CD14-positive monocyte (primary cell): ENCODE results near the gene ACSF3. TPM values are rescaled to one million over a fixed set of nuclear protein-coding genes. Genes with fewer than 3 reads are reported as not detected.

Experiments used
- DNase-seq, 3 donors: peaks; one replicate each; pipeline ENCODE4 v3.0.0-alpha.2; 2011 to 2022
- H2AFZ ChIP-seq: 2 replicates; pipeline ENCODE4 v1.6.0; 2012; ENCODE audit warnings: mild to moderate bottlenecking, low read depth, low read length, inconsistent platforms; ENCODE audit not compliant: insufficient read depth, poor library complexity, severe bottlenecking
- H3K27ac ChIP-seq, 2 donors: 1 replicate in 1 of 2; 2 replicates in 1 of 2; pipeline ENCODE4 v1.5.1; 2012 to 2013; ENCODE audit warnings: low read length in 2 of 2, control low read depth in 1 of 2, inconsistent platforms in 1 of 2, low read depth in 1 of 2, mild to moderate bottlenecking in 1 of 2
- H3K27me3 ChIP-seq, 2 donors: one replicate each; pipeline versions ENCODE4 v1.6.0 to v1.6.1; 2011 to 2013; ENCODE audit warnings: low read length in 2 of 2; ENCODE audit not compliant: control insufficient read depth in 2 of 2, insufficient read depth in 2 of 2
- H3K36me3 ChIP-seq, 2 donors: replicated peaks in 1 of 2; 1 replicate in 1 of 2; 2 replicates in 1 of 2; pipeline versions ENCODE4 v1.5.1 to v1.6.1; 2012 to 2013; ENCODE audit warnings: low read length in 2 of 2, control low read depth in 1 of 2, inconsistent platforms in 1 of 2, mild to moderate bottlenecking in 1 of 2; ENCODE audit not compliant: insufficient read depth in 2 of 2, control insufficient read depth in 1 of 2
- H3K4me1 ChIP-seq, 2 donors: 1 replicate in 1 of 2; 2 replicates in 1 of 2; pipeline versions ENCODE4 v1.5.1 to v1.6.1; 2012 to 2013; ENCODE audit warnings: low read length in 2 of 2, control low read depth in 1 of 2, inconsistent platforms in 1 of 2, mild to moderate bottlenecking in 1 of 2, moderate library complexity in 1 of 2; ENCODE audit not compliant: insufficient read depth in 2 of 2, control insufficient read depth in 1 of 2
- H3K4me2 ChIP-seq: replicated peaks from 2 replicates; pipeline ENCODE3; 2012; ENCODE audit warnings: low read length, moderate library complexity, mild to moderate bottlenecking; ENCODE audit not compliant: poor library complexity, severe bottlenecking; ENCODE audit errors: extremely low read depth
- H3K4me3 ChIP-seq, 3 experiments: fragments of 200-600 bp in 1 of 3; sonication (generic) in 1 of 3; replicated peaks in 1 of 3; 1 replicate in 2 of 3; 2 replicates in 1 of 3; pipeline ENCODE4 v1.5.1; 2011 to 2013; ENCODE audit warnings: low read length in 3 of 3, mild to moderate bottlenecking in 3 of 3, control low read depth in 2 of 3, low read depth in 2 of 3, inconsistent platforms in 1 of 3, moderate library complexity in 1 of 3
- H3K79me2 ChIP-seq: 2 replicates; pipeline ENCODE4 v1.6.0; 2012; ENCODE audit warnings: mild to moderate bottlenecking, control low read depth, inconsistent platforms, low read length, moderate library complexity; ENCODE audit not compliant: insufficient read depth
- H3K9ac ChIP-seq: 2 replicates; pipeline ENCODE4 v1.6.0; 2017; ENCODE audit warnings: low read length, mild to moderate bottlenecking; ENCODE audit not compliant: insufficient read depth, poor library complexity, severe bottlenecking
- H3K9me3 ChIP-seq, 2 donors: replicated peaks in 1 of 2; 1 replicate in 1 of 2; 2 replicates in 1 of 2; pipeline versions ENCODE4 v1.5.1 to v1.6.1; 2012 to 2013; ENCODE audit warnings: low read length in 2 of 2, control low read depth in 1 of 2; ENCODE audit not compliant: control insufficient read depth in 1 of 2, insufficient read depth in 1 of 2
- H4K20me1 ChIP-seq: 2 replicates; pipeline ENCODE4 v1.6.0; 2012; ENCODE audit warnings: mild to moderate bottlenecking, low read length, control low read depth, moderate library complexity; ENCODE audit not compliant: insufficient read depth
- H3K27ac Mint-ChIP-seq, 7 donors: one replicate each; pipeline ENCODE4 v1.8.0; 2020; ENCODE audit warnings: mild to moderate bottlenecking in 7 of 7, mixed read lengths in 7 of 7, moderate library complexity in 6 of 7, inconsistent platforms in 2 of 7
- H3K27me3 Mint-ChIP-seq, 3 donors: one replicate each; pipeline ENCODE4 v1.8.0; 2021 to 2022; ENCODE audit warnings: low read depth in 3 of 3, mild to moderate bottlenecking in 3 of 3, mixed read lengths in 3 of 3, moderate library complexity in 3 of 3, inconsistent platforms in 1 of 3
- H3K36me3 Mint-ChIP-seq, 2 donors: one replicate each; pipeline ENCODE4 v1.8.0; 2020; ENCODE audit warnings: mixed read lengths in 2 of 2, inconsistent platforms in 1 of 2, mild to moderate bottlenecking in 1 of 2
- H3K4me1 Mint-ChIP-seq: one replicate; pipeline ENCODE4 v1.8.0; 2020; ENCODE audit warnings: mild to moderate bottlenecking, mixed read lengths
- H3K4me3 Mint-ChIP-seq, 2 donors: one replicate each; pipeline ENCODE4 v1.8.0; 2020; ENCODE audit warnings: mild to moderate bottlenecking in 2 of 2, mixed read lengths in 2 of 2, moderate library complexity in 1 of 2
- H3K9me3 Mint-ChIP-seq, 7 donors: one replicate each; pipeline ENCODE4 v1.8.0; 2020 to 2022; ENCODE audit warnings: mixed read lengths in 7 of 7, mild to moderate bottlenecking in 6 of 7, moderate library complexity in 6 of 7, inconsistent platforms in 2 of 7
- CTCF ChIP-seq: fragments of 200-600 bp; IDR thresholded peaks from one replicate; pipeline ENCODE4 v1.8.0; 2022; ENCODE audit warnings: antibody characterized with exemption, mild to moderate bottlenecking
- WGBS: methylation state at CpG from one replicate; pipeline ENCODE4 v1.1.5; 2013; ENCODE audit warnings: missing lambda C conversion rate; ENCODE audit not compliant: insufficient coverage; 5-methylcytosine and 5-hydroxymethylcytosine counted together
- intact Hi-C, 2 donors: fragments of 100-400 bp; cut with micrococcal nuclease; formaldehyde crosslinking; loops; one replicate each; pipeline versions ENCODE4 v1.15.0 to v1.15.1; 2023
- polyA plus RNA-seq, 3 donors: library from polyadenylated mRNA; depleted of rRNA in 1 of 3; unstranded in 2 of 3; stranded (reverse) in 1 of 3; fragments of 300-500 nt in 2 of 3; fragments of >200 nt in 1 of 3; fragmentation: Illumina TruSeq in 2 of 3; gene quantifications; 1 replicate in 2 of 3; 2 replicates in 1 of 3; pipeline ENCODE4 v1.2.3, GENCODE V29; 2012 to 2021

Gene ACSF3
- polyA plus RNA-seq, 3 donors = 23.5 to 26.7 (median 26.4) TPM

- Histone ChIP-seq H3K9me3 (peaks cover 0 to 6% of the 10 kb centered on the region in 2 donors), H3K36me3 (peaks cover 53 to 75% of the 10 kb centered on the region in 2 donors), H3K4me1 (no peaks in the 10 kb centered on the region), H3K27me3 (no peaks in the 10 kb centered on the region), H3K27ac (no peak overlapping the region), H3K9ac (no peak overlapping the region), H3K79me2 (no peaks in the 10 kb centered on the region), H4K20me1 (peaks cover 10% of the 10 kb centered on the region), H3K4me2 (no peak overlapping the region), H2AFZ (no peak overlapping the region), H3K4me3 (no peak overlapping the region)
- Mint-ChIP-seq H3K4me1 (no peaks in the 10 kb centered on the region), H3K27me3 (peaks cover 0 to 2% (median 1%) of the 10 kb centered on the region in 3 donors), H3K27ac (peak overlapping the region in 2 of 7 donors; percentile 15 to 41), H3K36me3 (peaks cover 43 to 80% of the 10 kb centered on the region in 2 donors), H3K4me3 (no peak overlapping the region), H3K9me3 (peaks cover 0 to 5% (median 2%) of the 10 kb centered on the region in 7 donors)
- WGBS = 98% methylated on average over 23 of the region's 31 CpGs
- intact Hi-C loops = no loop called here
- no peak for TF ChIP-seq CTCF
- no peak for DNase-seq
Measured at GRCh38 chr16:89140981-89141883, 47.6 kb downstream of the ACSF3 start.

GRCh38 chr16:89141884-89142267 lies 48.2 kb downstream of the ACSF3 start:
- H3K9ac ChIP-seq = no peak overlapping the region
- no peak overlapping the region for H3K4me3 ChIP-seq
- no peaks in the 10 kb centered on the region for H3K79me2 ChIP-seq

More at GRCh38 chr16:89141884-89142267, 48.2 kb downstream of the ACSF3 start:
- peaks cover 0 to 2% (median 1%) of the 10 kb centered on the region in 3 donors for H3K27me3 Mint-ChIP-seq
- no peak for DNase-seq
- WGBS = 98% methylated on average over 13 of the region's 13 CpGs
- no peaks in the 10 kb centered on the region for H3K4me1 Mint-ChIP-seq
- Histone ChIP-seq H2AFZ (no peak overlapping the region), H3K27me3 (no peaks in the 10 kb centered on the region), H3K9me3 (peaks cover 0 to 12% of the 10 kb centered on the region in 2 donors), H4K20me1 (peaks cover 10% of the 10 kb centered on the region), H3K36me3 (peaks cover 50 to 75% of the 10 kb centered on the region in 2 donors), H3K27ac (no peak overlapping the region), H3K4me2 (no peak overlapping the region), H3K4me1 (no peaks in the 10 kb centered on the region)
- H3K27ac Mint-ChIP-seq = no peak overlapping the region
- intact Hi-C loops = no loop called here
- no peak overlapping the region for H3K4me3 Mint-ChIP-seq
- peaks cover 42 to 80% of the 10 kb centered on the region in 2 donors for H3K36me3 Mint-ChIP-seq
- TF ChIP-seq CTCF = no peak
- peaks cover 0 to 11% (median 7%) of the 10 kb centered on the region in 7 donors for H3K9me3 Mint-ChIP-seq
